VCaP (cell line): ENCODE measurements around the gene DEAF1.

Experiments
- H3K27ac ChIP-seq: fragments of 450-650 bp; 2 replicates; pipeline ENCODE4 v1.5.1; 2017
- TF ChIP-seq, protein P1 (sequence below): fragments of 450-650 bp; conservative IDR thresholded peaks from 2 replicates; pipeline ENCODE4 v1.5.1; 2017; ENCODE audit warnings: mild to moderate bottlenecking, moderate library complexity

DEAF1 gene

GRCh38 chr11:702462-703461 is 7.7 kb upstream of the DEAF1 start:
- peak overlapping the region; percentile 97 for H3K27ac ChIP-seq
- TF ChIP-seq, protein P1, sequence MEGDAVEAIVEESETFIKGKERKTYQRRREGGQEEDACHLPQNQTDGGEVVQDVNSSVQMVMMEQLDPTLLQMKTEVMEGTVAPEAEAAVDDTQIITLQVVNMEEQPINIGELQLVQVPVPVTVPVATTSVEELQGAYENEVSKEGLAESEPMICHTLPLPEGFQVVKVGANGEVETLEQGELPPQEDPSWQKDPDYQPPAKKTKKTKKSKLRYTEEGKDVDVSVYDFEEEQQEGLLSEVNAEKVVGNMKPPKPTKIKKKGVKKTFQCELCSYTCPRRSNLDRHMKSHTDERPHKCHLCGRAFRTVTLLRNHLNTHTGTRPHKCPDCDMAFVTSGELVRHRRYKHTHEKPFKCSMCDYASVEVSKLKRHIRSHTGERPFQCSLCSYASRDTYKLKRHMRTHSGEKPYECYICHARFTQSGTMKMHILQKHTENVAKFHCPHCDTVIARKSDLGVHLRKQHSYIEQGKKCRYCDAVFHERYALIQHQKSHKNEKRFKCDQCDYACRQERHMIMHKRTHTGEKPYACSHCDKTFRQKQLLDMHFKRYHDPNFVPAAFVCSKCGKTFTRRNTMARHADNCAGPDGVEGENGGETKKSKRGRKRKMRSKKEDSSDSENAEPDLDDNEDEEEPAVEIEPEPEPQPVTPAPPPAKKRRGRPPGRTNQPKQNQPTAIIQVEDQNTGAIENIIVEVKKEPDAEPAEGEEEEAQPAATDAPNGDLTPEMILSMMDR: no peak

- TF ChIP-seq, protein P1: no peak
- H3K27ac ChIP-seq: peak overlapping the region; percentile 97
These were observed 6.9 kb upstream of the DEAF1 start for GRCh38 chr11:701741-702461.

- TF ChIP-seq, protein P1: no peak
- peak overlapping the region; percentile 99 for H3K27ac ChIP-seq
These were observed 4.7 kb upstream of the DEAF1 start for GRCh38 chr11:699753-700152.

DNA sequence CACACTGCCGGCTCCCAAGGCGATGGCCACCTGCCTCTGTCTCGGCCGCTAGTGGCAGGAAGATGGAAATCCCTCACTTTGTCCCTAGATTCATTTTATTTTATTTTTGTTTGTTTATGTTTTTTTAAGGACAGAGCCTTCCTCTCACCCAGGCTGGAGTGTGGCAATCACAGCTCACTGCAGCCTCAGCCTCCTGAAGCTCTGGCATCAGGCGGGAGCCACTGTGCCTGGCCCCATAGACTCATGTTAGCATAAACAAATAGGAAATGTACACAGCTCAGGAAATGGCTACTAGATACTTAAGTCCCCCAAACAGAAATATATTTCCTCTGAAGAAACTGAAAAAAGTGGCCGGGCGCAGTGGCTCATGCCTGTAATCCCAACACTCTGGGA is 4.1 kb upstream of the DEAF1 start:
- peak overlapping the region; percentile 99 for H3K27ac ChIP-seq
- TF ChIP-seq, protein P1: no peak

DNA sequence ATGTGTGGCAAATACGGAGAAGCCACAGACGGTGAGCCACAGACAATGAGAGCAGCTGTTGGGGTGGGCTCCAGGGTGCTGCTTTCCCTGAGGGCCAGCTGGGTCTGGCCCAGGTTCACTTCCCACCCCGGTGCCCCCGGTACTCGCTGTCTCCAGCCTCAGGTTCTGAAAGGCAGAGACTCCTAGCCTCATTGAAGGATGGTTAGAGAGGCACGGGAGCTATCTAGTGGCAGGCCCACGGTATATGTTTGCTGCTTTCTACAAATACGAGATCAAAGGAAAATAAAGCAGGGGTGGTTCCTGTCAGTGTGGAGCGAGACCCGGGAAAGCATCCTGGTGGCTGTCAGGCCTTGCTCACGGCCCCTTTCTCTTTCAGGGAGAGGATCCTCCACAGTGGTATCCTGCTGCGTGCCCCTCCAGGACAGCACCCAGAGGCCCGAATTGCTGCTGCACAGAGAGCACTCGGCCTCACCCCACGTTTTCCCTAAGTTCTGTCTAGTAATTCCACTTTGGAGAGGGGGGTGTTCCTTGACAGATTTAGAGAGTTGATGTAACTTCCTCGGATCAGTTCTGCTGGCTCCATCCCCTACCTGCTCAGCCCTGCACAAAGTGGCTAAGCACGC is 3.6 kb upstream of the DEAF1 start:
- peak overlapping the region; percentile 99 for H3K27ac ChIP-seq
- TF ChIP-seq, protein P1: no peak

GRCh38 chr11:697811-698311 is 2.8 kb upstream of the DEAF1 start:
- TF ChIP-seq, protein P1: no peak
- peak overlapping the region; percentile 99 for H3K27ac ChIP-seq
